Astrocyte (in vitro differentiated cells and primary cell): ENCODE data around the gene TBRG4.

Experiments
- EZH2 ChIP-seq: IDR thresholded peaks from 2 replicates; pipeline ENCODE4 v1.6.1; 2012; ENCODE audit warnings: mild to moderate bottlenecking, low read length, inconsistent platforms; ENCODE audit not compliant: insufficient read depth
- TF ChIP-seq, protein P1 (sequence below): IDR thresholded peaks from 2 replicates; pipeline ENCODE4 v1.5.1; 2011; ENCODE audit warnings: low read depth, mild to moderate bottlenecking, inconsistent platforms, low read length, moderate library complexity; ENCODE audit not compliant: insufficient read depth

DNA sequence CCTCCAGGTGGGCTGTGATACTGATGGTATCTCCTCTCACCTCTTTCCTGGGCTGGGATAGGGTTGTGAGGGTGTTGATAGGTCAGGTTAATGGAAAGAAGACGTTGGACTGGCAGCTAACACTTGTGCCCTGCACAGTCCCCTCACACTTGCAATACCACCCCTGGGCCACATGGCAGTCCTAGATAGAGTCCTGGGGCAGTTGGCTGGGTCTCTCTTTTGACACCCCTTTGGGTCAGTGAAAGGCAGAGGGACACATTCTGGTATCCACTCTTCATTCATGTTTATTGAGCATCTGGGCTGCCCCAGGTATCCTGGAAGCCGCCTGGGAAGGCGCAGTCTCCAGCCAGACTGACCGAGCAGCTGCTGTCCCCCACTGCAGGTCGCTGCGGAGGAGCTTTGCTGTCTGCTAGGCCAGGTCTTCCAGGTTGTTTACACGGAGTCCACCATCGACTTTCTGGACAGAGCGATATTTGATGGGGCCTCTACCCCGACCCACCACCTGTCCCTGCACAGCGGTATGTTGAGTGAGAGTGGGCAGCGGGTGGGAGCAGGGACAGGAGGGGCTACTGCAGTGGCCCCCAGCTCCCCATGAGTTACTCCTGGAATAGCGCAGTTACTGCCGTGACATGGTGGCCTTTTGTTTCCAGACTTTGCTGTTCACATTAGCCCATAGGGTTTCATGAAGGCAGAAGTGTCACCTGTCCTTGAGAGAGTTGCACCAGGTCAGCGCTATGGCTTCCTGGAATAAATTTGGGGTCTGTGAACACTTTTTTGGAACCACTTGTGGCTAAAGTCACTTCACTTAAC, 41.8 kb downstream of the TBRG4 start:
- TF ChIP-seq, protein P1, sequence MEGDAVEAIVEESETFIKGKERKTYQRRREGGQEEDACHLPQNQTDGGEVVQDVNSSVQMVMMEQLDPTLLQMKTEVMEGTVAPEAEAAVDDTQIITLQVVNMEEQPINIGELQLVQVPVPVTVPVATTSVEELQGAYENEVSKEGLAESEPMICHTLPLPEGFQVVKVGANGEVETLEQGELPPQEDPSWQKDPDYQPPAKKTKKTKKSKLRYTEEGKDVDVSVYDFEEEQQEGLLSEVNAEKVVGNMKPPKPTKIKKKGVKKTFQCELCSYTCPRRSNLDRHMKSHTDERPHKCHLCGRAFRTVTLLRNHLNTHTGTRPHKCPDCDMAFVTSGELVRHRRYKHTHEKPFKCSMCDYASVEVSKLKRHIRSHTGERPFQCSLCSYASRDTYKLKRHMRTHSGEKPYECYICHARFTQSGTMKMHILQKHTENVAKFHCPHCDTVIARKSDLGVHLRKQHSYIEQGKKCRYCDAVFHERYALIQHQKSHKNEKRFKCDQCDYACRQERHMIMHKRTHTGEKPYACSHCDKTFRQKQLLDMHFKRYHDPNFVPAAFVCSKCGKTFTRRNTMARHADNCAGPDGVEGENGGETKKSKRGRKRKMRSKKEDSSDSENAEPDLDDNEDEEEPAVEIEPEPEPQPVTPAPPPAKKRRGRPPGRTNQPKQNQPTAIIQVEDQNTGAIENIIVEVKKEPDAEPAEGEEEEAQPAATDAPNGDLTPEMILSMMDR: no peak
- no peak for TF ChIP-seq EZH2
